NCI-H1436 (cell line): Measurements from ENCODE around the gene COX7B2.

Source experiments
- DNase-seq: peaks from one replicate; lab custom pipeline; 2025; lab: John Stamatoyannopoulos, UW

The COX7B2 gene

DNA sequence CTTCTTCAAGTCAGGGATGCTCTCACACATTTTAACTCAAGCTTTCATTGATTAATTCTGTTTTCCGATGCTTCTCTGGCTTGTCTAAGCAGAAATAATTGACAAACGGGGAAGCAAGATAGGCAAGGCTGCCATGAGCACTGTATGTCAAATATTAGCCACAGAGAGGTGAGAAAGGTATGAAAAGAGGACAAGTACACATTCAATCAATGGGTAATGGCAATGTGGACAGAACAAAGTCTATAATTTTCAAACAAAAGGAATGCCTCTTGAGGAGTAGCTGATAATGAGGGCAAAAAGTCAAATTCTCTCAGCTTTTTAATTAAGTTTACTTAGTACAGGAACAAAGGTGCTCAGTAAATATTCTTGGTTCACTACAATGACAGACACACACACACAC lies 19.6 kb downstream of the COX7B2 start:
- no peak for DNase-seq

GRCh38 chr4:46886711-46887110 lies 22.3 kb downstream of the COX7B2 start:
- no peak for DNase-seq

GRCh38 chr4:46878641-46879040 lies 30.4 kb downstream of the COX7B2 start:
- DNase-seq: no peak

DNA sequence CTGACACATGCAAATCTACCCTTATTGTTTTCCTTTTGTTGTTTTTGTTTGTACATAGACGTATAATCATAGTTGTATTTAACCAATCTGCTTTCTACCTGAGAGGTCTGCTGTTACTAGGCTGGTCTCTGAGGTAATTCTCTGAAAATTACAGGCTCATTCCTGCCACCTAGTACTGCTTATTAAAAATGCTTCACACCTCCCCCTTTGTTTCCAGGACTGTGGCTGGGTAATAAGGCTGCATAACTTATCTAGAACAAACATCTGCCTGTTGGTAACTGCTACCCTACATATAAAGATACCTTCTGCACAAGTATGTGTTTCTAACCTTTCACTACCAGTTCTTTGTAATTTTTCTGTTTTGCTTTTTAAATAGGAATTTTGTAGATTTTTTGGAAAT lies 34.2 kb downstream of the COX7B2 start:
- DNase-seq: no peak

DNA sequence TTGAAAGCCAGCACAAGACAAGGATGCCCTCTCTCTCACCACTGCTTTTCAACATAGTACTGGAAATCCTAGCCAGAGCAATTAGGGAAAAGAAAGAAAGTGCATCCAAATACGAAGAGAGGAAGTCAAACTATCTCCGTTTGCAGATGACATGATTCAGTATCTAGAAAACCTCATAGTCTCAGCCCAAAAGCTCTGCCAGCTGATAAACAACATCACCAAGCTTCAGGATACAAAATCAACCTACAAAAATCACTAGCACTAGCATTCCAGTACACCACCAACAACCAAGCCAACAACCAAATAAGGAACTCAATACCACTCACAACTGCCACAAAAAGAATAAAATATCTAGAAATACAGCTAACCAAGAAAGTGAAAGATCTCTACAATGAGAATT lies 38.6 kb downstream of the COX7B2 start:
- no peak for DNase-seq

- no peak for DNase-seq
Observed at GRCh38 chr4:46856333-46856732, 52.7 kb downstream of the COX7B2 start.

- no peak for DNase-seq
Observed at GRCh38 chr4:46852800-46853199, 56.2 kb downstream of the COX7B2 start.

DNA sequence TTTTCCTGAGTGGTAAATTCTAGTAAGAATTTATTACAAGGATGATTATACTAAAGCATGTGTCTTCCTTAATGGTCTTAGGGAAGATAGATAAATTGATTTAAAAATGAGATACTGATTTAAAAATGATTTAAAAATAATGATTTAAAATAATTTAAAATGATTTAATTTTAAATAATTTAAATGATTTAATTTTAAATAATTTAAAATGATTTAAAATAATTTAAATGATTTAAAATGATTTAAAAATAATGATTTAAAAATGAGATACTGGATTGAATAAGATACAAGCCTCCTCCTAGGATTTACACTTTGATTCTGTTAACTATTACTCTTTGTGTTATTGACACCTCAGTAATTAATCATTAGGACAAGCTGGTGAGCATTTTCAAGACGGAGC lies 59.0 kb downstream of the COX7B2 start:
- DNase-seq: no peak

DNA sequence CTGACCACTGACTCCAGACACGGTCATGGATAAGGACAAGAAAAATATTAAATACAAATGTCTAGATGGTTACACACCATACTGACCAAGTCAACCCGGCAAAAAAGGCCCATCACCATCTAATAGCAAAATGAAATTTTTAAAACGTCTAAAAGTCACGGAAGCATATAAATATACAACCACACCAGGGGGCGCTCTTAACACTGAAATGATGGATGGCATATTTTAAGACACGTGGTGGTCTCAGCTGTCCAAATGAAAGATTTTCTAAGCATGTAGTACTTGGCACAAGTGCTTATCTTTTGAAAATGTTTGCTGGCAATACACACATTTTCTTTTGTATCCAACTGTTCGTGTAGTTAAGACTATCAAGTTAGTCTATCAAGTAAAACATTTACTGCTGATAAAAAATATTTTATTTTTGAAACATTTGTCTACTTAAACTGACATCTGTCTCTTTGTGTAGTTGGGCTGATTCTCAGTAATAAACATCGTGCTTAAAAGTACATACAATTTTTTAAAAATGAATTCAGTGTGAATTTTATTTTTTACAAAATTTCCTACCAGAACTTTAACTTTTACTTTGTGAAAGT lies 64.6 kb downstream of the COX7B2 start:
- peak; percentile 10 for DNase-seq

DNA sequence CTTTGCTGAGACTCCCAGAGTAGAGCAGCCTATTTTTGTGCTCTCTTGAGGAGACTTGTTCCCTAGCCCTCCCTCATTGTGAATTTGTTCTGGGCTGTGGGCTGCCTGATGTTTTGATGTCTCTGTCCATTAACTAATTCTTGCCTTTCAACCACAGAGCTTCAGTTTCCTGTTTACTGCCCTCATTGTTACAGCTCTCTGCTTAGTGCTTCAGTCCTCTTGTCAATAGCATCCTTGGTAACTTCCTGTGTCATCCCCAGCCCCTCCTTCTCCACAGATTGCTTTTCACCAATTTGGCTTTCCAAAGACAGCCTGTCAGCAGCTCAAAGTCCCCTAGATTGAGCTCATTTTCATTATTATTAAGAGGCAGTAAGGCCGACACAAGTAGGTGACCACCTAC lies 69.9 kb downstream of the COX7B2 start:
- DNase-seq: no peak

DNA sequence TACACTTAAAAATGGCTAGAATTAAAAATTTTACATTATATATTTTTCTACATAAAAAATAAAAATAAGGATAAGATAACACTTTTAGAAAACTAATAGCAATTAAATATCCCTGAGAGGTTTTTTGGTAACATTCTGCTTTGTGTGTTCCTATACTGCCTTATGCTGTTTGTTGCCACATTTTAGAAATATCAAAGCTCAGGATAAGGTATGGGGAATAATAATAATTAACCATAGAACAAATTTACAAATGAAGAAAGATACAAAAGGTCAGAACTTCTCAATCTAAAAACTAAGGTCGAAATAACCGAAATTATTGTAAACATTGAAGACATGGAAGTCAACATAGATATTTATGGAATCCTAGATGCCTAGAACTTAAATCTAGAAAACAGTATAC lies 71.4 kb downstream of the COX7B2 start:
- DNase-seq: no peak

- no peak for DNase-seq
Observed at GRCh38 chr4:46836584-46836983, 72.5 kb downstream of the COX7B2 start.

- no peak for DNase-seq
Observed at GRCh38 chr4:46830971-46831454, 78.0 kb downstream of the COX7B2 start.

DNA sequence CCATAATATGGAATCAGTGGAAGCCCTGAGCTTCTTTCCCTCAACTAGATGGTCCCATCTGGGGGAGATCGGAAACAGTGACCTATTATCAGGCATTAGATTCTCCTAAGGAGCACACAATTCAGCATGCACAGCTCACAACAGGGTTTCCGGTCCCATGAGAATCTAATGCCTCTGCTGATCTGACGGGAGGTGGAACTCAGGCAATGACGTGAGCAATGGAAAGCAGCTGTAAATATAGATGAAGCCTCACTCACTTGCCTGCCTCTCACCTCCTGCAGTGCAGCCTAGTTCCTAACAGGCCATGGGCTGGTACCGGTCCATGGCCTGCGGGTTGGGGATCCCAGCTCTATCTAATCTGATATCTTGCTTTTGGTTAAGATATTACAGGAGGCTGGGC lies 88.9 kb downstream of the COX7B2 start:
- no peak for DNase-seq

DNA sequence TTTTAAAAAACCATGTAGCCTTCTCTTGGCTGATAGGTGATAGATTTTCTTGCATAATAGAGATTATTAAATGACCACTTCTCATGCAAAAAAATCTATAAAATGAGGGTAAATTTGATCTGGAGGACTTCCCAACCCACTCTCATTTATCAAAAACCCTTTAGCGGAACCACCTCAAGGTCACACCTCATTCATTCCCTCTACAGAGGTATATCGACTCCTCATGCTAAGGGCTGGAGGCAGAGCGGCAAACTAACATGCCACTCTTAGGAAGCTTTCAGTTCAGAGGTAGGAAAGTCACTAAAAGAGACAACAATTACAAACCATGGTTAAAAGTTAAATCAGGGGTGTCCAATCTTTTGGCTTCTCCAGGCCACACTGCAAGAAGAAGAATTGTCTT lies 90.0 kb downstream of the COX7B2 start:
- DNase-seq: no peak

DNA sequence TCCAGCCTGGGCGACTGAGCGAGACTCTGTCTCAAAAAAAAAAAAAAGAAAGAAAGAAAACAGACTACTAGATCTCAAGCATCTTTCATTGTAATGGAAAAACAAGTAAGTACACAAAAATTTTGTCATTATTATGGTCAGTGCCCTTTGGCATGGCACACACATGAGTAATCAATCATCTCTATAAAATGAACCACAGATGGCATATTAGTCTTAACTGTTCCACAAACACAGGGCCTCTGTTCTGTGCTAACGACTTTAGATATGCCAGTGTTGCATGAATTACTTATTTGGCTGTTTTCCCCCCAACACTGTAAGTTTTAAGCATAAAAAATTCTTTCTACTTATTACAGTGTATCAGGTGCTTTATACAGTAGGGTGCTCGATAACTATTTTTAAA lies 90.4 kb downstream of the COX7B2 start:
- DNase-seq: no peak

- no peak for DNase-seq
Observed at GRCh38 chr4:46817806-46818205, 91.2 kb downstream of the COX7B2 start.

- DNase-seq: no peak
Observed at GRCh38 chr4:46804781-46805413, 104.1 kb downstream of the COX7B2 start.

DNA sequence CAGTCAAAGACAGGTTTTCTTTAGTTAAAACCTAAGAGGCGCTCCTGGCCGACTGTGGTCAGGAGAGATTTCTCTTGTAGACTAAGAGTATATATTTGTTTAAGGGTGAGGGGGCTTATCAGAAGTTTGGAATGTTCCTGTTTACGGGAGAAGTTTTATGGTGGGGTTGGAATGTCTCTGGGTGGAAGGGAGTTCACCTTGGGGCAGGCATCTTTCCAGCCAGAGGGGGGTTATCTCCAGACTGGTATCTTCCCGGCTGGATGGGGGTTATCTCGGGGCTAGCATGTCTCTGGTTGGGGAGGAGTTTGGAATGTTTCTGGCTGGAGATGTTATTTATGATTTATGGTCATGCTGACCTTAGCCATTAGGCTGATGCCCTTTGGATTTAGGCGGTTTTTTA lies 116.0 kb downstream of the COX7B2 start:
- DNase-seq: no peak

DNA sequence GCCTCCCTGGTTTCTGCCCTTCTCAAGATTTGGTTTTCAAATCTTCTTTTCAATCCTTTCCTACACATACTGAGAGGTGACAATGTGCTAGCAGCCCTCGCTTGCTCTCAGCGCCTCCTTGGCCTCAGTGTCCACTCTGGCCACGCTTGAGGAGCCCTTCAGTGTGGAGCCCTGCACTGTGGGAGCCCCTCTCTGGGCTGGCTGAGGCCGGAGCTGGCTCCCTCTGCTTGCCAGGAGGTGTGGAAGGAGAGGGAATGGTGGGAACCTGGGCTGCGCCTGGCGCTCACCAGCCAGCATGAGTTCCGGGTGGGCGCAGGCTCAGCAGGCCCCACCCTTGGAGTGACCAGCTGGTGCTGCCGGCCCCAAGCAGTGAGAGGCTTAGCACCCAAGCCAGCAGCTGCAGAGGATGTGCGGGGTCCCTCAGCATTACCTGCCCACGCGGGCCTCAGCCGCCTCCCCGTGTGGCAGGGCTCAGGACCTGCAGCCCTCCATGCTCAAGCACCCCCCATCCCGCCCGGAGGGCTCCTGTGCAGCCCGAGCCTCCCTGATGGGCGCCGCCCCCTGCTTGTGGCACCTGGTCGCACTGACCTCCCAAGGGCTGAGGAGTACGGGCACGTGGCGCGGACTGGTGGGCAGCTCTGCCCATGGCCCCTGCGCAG lies 127.5 kb downstream of the COX7B2 start:
- no peak for DNase-seq

DNA sequence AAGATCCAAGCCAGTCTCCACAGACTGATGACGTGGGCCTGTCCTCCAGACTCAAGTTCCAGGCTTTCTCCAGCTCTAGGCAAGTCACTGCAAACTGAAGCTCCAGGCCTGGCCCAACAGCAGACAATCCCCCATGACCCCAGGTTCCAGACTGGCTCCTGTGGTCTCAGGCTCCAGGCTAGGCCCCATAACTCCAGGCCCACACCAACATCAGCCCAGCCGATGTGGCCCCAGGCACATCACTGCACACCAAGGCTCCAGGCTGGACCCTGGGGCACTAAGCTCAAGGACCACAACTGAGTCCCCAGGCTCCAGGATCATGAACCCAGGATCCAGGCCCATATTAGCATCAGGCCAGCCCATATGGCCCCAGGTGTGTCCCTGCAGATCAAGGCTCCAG lies 143.6 kb downstream of the COX7B2 start:
- DNase-seq: no peak

DNA sequence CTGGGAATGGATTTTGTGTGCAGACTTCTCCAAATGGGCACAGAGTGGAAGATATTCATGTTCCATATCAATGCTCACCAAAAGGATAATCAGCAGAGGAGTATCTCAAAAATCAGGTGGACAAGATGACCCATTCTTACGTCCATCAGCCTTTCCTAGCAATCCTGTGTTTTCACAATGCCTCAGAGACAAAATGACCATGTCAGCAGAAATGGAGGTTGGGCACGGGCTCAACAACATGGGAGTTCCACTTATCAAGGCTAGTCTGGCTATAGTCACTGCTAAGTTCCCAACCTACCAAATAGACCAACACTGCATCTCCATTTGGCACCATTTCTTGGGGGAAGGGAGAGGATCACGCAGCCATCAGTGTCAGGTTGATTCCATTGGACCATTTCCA lies 179.0 kb downstream of the COX7B2 start:
- no peak for DNase-seq

- no peak for DNase-seq
Observed at GRCh38 chr4:46720055-46720454, 189.0 kb downstream of the COX7B2 start.

- DNase-seq: no peak
Observed at GRCh38 chr4:46717950-46718349, 191.1 kb downstream of the COX7B2 start.
